GM12864 (cell line): ENCODE results near the gene RPN2.

Experiments used
- DNase-seq: peaks from one replicate; pipeline ENCODE4 v3.0.0-alpha.2; 2011; ENCODE audit warnings: low read depth
- H3K4me3 ChIP-seq: 2 replicates; pipeline ENCODE4 v1.5.1; 2011; ENCODE audit warnings: mild to moderate bottlenecking, low read depth, low read length, control low read depth
- TF ChIP-seq, protein P1 (sequence below): IDR thresholded peaks from 2 replicates; pipeline ENCODE4 v1.5.1; 2011; ENCODE audit warnings: low read depth, mild to moderate bottlenecking, moderate library complexity, low read length, control low read depth, inconsistent platforms; ENCODE audit errors: missing control alignments

The RPN2 gene

DNA sequence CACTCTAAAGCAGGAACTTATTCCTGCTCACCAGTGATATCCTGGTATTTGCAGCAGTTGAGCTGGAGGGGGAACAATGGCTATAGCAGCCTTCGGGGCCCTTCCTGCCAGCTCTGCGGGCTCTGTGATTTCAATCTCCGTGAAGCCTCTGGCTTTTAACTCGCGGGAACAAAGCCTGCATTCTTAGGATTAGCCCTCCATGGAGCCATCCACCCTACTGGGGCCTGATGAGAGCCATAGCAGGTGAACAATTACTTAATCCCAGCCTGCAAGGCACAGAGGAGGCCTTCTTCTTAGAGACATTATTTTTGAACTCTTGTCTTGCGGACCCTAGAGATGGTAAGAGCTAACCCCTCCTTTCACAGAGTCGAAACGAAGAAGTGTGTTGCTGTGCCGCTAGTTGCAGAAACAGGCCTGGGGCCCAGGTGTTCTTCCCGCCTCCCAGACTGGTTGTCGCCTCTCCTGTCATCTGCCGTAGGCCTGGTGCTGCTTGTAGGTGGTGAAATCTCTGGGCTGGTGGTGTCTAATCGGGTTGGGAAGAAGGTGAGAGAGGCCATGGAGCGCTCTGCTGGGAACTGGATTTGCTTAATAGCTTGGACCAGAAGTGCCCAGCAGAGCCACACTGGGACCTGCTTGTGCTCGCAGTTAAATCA, 72.8 kb downstream of the RPN2 start:
- TF ChIP-seq, protein P1, sequence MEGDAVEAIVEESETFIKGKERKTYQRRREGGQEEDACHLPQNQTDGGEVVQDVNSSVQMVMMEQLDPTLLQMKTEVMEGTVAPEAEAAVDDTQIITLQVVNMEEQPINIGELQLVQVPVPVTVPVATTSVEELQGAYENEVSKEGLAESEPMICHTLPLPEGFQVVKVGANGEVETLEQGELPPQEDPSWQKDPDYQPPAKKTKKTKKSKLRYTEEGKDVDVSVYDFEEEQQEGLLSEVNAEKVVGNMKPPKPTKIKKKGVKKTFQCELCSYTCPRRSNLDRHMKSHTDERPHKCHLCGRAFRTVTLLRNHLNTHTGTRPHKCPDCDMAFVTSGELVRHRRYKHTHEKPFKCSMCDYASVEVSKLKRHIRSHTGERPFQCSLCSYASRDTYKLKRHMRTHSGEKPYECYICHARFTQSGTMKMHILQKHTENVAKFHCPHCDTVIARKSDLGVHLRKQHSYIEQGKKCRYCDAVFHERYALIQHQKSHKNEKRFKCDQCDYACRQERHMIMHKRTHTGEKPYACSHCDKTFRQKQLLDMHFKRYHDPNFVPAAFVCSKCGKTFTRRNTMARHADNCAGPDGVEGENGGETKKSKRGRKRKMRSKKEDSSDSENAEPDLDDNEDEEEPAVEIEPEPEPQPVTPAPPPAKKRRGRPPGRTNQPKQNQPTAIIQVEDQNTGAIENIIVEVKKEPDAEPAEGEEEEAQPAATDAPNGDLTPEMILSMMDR, result no peak
- no peak overlapping the region for H3K4me3 ChIP-seq
- DNase-seq, result no peak

DNA sequence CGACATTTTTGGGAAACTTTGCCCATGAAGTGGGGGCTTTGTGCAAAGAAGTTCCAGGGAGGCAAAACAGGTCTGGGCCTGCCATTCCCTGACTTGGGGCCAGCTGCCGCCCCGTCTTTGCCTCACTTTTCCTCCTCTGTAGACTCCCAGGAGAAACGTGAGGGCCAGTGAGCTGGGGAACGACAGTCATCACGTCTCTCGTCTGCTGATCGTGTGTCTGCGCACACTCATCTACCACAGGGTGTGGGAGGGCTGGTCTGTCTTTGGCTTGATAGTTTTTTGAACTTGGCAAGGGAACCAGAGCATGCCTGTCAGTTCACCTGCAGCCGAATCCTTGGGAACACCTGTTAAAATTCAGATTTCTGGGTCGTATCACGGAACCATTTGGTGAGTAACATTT, 74.0 kb downstream of the RPN2 start:
- TF ChIP-seq, protein P1, result no peak
- H3K4me3 ChIP-seq, result no peak overlapping the region
- DNase-seq, result no peak

DNA sequence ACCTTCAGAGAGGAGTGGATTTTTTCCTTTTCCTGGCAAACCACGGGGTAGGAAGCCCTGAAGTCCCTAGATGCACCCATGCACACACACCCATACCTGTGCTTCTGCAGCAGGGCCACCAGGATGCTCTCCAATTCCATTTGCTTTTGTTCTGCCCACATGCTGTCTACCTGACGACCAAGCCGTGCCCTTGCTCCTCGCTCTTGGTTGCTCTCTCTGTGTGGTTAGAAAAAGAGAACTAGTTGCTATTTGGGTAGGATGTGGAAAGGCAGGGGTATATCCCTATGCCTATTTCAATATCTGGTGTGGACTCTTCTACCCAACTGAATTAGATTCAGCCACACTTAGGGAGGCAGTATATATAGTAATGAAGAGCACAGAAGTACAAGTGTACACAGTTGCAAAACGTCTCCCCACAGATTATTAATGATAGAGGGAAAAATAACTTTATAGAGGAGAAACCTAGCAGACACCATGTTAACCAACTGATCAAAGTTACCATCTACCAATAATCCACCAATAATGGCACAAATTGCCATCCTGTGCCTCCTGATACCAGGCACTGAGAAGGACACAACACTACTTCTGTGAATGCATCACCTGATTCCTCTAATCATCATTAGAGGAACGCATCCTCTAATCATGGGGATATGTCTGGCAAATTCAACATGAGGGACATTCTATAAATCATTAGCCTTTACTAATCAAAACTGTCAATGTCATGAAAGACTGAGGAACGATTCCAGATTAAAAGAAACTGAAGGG, 75.2 kb downstream of the RPN2 start:
- DNase-seq, result no peak

DNA sequence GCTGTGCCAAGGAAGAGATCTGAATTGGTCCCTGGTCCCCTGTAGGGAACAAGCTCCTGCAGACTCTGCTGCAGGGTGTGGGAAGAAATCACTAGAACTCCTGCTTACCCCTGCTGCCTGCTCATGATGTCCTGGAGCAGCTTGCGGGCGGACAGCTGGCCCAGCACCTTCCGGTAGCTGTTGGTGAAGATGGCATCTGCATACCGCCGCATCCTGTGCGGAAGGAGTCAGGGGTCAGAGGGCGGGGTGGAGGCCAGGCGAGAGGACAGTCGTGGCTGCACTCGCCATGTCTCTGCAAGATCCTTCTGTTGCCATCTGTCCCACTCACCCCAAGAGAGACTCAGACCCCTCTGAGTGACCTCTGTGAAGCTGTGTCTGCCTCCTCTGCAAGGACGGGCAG, 77.2 kb downstream of the RPN2 start:
- DNase-seq, result no peak
- H3K4me3 ChIP-seq, result no peak overlapping the region
- TF ChIP-seq, protein P1, result no peak

More for the DNA sequence above, 75.2 kb downstream of the RPN2 start:
- TF ChIP-seq, protein P1, result peak; percentile 26
- H3K4me3 ChIP-seq, result no peak overlapping the region

DNA sequence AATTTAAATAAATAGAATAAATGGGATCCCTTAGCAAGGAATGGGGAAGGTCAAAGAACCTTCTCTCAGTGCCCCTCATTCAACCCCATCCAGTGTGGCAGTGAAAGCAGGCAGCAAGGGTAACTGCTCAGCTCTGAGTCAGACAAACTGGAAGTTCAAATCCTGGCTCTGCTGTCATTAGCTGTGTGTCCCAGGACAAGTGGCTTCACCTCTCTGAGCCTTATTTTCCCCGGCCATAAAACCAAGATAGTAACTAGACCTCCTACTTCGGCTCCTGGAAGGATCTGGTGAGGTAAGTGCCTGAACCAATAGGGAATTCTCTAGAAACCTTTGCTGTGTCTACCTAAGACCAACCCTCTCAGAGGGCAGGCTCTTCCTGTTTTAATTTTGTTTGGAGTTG, 78.4 kb downstream of the RPN2 start:
- no peak for DNase-seq
- H3K4me3 ChIP-seq, result no peak overlapping the region
- TF ChIP-seq, protein P1, result no peak

DNA sequence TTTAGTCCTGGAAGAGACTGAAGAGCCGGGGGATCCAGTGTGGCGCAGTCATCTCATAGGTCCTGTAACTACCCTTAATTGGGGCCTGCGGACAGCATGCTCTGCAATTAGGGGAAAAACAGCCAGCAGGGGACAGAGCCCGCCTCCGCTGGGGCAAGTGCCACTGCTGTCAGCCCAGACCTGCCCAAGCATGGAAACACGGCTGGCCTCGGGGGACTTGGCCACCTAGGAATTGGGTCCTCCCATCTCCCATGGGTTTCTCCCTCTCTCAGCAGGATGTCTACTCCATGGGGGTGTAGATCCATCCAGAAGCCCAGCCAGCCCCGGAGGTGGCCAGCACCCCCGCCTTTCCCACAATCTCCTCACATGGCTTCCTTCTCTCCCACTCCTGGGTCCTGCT, 78.9 kb downstream of the RPN2 start:
- H3K4me3 ChIP-seq, result no peak overlapping the region
- no peak for DNase-seq
- TF ChIP-seq, protein P1, result no peak
